ENCODE measurements around the gene VAPB.

DNA sequence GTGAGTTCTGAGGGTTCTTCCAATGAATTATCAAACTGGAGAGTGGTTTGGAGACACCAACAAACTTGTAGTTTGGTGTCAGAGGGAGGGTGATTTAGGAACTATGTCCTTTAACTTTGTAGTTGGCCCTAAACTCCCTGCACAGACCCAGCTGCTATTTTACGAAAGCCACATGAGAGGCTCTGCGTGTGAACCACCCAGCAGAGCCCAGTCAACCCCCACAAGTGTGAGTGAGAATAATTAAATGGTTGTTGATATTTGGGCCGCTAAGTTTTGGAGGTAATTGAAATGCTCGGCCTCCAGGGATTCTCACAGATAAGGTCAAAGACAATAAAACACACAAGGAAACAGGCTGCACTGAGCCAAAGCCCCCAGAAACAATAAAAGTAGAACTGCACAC, 6.9 kb upstream of the VAPB start:
- TF ChIP-seq, protein P1, sequence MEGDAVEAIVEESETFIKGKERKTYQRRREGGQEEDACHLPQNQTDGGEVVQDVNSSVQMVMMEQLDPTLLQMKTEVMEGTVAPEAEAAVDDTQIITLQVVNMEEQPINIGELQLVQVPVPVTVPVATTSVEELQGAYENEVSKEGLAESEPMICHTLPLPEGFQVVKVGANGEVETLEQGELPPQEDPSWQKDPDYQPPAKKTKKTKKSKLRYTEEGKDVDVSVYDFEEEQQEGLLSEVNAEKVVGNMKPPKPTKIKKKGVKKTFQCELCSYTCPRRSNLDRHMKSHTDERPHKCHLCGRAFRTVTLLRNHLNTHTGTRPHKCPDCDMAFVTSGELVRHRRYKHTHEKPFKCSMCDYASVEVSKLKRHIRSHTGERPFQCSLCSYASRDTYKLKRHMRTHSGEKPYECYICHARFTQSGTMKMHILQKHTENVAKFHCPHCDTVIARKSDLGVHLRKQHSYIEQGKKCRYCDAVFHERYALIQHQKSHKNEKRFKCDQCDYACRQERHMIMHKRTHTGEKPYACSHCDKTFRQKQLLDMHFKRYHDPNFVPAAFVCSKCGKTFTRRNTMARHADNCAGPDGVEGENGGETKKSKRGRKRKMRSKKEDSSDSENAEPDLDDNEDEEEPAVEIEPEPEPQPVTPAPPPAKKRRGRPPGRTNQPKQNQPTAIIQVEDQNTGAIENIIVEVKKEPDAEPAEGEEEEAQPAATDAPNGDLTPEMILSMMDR (IDR thresholded peaks at IDR 0.05), result no peak
- TF ChIP-seq TCF7 (CRISPR knock-in tag; IDR thresholded peaks at IDR 0.05; ENCODE audit: low read depth) (no peak), SMAD4 (CRISPR knock-in tag; IDR thresholded peaks at IDR 0.05) (no peak), IRF2 (CRISPR knock-in tag; IDR thresholded peaks at IDR 0.05; ENCODE audit: borderline replicate concordance, low read depth) (no peak), TEAD4 (CRISPR knock-in tag; IDR thresholded peaks at IDR 0.05) (no peak), SP1 (CRISPR knock-in tag; conservative IDR thresholded peaks at IDR 0.05) (no peak)
- TF ChIP-seq, protein P2, sequence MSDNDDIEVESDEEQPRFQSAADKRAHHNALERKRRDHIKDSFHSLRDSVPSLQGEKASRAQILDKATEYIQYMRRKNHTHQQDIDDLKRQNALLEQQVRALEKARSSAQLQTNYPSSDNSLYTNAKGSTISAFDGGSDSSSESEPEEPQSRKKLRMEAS (CRISPR knock-in tag; IDR thresholded peaks at IDR 0.05), result no peak
- TF ChIP-seq, protein P3, sequence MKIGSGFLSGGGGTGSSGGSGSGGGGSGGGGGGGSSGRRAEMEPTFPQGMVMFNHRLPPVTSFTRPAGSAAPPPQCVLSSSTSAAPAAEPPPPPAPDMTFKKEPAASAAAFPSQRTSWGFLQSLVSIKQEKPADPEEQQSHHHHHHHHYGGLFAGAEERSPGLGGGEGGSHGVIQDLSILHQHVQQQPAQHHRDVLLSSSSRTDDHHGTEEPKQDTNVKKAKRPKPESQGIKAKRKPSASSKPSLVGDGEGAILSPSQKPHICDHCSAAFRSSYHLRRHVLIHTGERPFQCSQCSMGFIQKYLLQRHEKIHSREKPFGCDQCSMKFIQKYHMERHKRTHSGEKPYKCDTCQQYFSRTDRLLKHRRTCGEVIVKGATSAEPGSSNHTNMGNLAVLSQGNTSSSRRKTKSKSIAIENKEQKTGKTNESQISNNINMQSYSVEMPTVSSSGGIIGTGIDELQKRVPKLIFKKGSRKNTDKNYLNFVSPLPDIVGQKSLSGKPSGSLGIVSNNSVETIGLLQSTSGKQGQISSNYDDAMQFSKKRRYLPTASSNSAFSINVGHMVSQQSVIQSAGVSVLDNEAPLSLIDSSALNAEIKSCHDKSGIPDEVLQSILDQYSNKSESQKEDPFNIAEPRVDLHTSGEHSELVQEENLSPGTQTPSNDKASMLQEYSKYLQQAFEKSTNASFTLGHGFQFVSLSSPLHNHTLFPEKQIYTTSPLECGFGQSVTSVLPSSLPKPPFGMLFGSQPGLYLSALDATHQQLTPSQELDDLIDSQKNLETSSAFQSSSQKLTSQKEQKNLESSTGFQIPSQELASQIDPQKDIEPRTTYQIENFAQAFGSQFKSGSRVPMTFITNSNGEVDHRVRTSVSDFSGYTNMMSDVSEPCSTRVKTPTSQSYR (CRISPR knock-in tag; IDR thresholded peaks at IDR 0.05), result no peak
- TF ChIP-seq, protein P4, sequence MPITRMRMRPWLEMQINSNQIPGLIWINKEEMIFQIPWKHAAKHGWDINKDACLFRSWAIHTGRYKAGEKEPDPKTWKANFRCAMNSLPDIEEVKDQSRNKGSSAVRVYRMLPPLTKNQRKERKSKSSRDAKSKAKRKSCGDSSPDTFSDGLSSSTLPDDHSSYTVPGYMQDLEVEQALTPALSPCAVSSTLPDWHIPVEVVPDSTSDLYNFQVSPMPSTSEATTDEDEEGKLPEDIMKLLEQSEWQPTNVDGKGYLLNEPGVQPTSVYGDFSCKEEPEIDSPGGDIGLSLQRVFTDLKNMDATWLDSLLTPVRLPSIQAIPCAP (CRISPR knock-in tag; IDR thresholded peaks at IDR 0.05), result no peak

Measured in WTC11 (cell line).